ENCODE results near the gene POLD1.
"Not testable (repeated sequence)": the region's sequence is repeated elsewhere in the genome, so short reads cannot be mapped to it uniquely, and the experiment has no call there.

Gene POLD1

DNA sequence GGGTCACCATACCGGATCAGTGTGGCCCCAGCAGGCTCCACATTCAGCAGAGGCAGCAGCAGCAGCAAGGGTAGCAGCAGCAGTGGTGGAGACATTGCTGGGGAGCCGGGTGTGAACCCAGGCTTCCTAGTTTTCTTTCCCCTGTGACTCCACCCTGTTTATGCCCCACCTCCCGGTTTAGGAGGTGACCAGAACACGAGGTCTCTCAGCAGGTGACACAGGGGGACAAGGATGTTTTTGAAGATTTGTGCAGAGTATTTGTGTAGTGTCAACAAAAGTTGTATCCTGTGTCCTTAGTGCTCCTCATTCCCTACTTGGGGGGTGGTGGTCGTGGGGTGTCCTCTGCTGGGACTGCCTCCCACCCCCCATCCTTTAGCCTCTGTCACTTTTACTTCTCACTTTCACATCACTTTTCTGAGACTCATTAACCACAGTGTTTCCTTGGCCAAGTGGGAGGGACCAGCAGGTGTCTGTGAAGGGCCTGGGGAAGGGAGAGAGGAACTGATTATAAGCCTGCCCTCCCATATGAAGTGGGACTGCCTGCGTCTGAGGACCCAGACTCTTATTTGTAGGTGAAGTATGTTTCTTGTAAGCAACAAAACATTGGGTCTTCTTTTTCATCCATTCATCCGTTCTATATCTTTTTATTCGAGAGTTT lies 39.4 kb upstream of the POLD1 start:
- Histone ChIP-seq H3K9me3 (no peaks in the 10 kb centered on the region), H3K4me3 (ENCODE audit: low read depth in 1 of 2, low read length in 1 of 2) (no peak overlapping the region), H3K27me3 (no peaks in the 10 kb centered on the region), H3K4me1 (ENCODE audit: control insufficient read depth in 1 of 2, insufficient read depth in 1 of 2, low read depth in 1 of 2, low read length in 1 of 2) (no peaks in the 10 kb centered on the region), H3K27ac (no peak overlapping the region), H3K36me3 (no peaks in the 10 kb centered on the region)
- TF ChIP-seq, protein P1, sequence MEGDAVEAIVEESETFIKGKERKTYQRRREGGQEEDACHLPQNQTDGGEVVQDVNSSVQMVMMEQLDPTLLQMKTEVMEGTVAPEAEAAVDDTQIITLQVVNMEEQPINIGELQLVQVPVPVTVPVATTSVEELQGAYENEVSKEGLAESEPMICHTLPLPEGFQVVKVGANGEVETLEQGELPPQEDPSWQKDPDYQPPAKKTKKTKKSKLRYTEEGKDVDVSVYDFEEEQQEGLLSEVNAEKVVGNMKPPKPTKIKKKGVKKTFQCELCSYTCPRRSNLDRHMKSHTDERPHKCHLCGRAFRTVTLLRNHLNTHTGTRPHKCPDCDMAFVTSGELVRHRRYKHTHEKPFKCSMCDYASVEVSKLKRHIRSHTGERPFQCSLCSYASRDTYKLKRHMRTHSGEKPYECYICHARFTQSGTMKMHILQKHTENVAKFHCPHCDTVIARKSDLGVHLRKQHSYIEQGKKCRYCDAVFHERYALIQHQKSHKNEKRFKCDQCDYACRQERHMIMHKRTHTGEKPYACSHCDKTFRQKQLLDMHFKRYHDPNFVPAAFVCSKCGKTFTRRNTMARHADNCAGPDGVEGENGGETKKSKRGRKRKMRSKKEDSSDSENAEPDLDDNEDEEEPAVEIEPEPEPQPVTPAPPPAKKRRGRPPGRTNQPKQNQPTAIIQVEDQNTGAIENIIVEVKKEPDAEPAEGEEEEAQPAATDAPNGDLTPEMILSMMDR (IDR thresholded peaks at IDR 0.05), result no peak

GRCh38 chr19:50347089-50347581 lies 37.0 kb upstream of the POLD1 start:
- not testable (repeated sequence) for H3K4me1 ChIP-seq (ENCODE audit: control insufficient read depth in 1 of 2, insufficient read depth in 1 of 2, low read depth in 1 of 2, low read length in 1 of 2); H3K4me3 ChIP-seq (ENCODE audit: low read depth in 1 of 2, low read length in 1 of 2); H3K36me3 ChIP-seq; H3K27me3 ChIP-seq; H3K9me3 ChIP-seq; H3K27ac ChIP-seq

GRCh38 chr19:50349277-50350057 lies 34.7 kb upstream of the POLD1 start:
- H3K9me3 ChIP-seq, result no peaks in the 10 kb centered on the region
- H3K27ac ChIP-seq, result no peak overlapping the region
- TF ChIP-seq, protein P1 (IDR thresholded peaks at IDR 0.05), result no peak
- no peak overlapping the region for H3K4me3 ChIP-seq (ENCODE audit: low read depth in 1 of 2, low read length in 1 of 2)
- H3K4me1 ChIP-seq (ENCODE audit: control insufficient read depth in 1 of 2, insufficient read depth in 1 of 2, low read depth in 1 of 2, low read length in 1 of 2), result no peaks in the 10 kb centered on the region
- peaks cover 13% of the 10 kb centered on the region for H3K27me3 ChIP-seq
- no peaks in the 10 kb centered on the region for H3K36me3 ChIP-seq

- Histone ChIP-seq H3K36me3 (no peaks in the 10 kb centered on the region), H3K4me3 (ENCODE audit: low read depth in 1 of 2, low read length in 1 of 2) (no peak overlapping the region), H3K9me3 (no peaks in the 10 kb centered on the region), H3K27me3 (peaks cover 26% of the 10 kb centered on the region), H3K27ac (no peak overlapping the region), H3K4me1 (ENCODE audit: control insufficient read depth in 1 of 2, insufficient read depth in 1 of 2, low read depth in 1 of 2, low read length in 1 of 2) (no peaks in the 10 kb centered on the region)
- TF ChIP-seq, protein P1 (IDR thresholded peaks at IDR 0.05), result no peak
Observed at GRCh38 chr19:50352242-50352641, 31.9 kb upstream of the POLD1 start.

DNA sequence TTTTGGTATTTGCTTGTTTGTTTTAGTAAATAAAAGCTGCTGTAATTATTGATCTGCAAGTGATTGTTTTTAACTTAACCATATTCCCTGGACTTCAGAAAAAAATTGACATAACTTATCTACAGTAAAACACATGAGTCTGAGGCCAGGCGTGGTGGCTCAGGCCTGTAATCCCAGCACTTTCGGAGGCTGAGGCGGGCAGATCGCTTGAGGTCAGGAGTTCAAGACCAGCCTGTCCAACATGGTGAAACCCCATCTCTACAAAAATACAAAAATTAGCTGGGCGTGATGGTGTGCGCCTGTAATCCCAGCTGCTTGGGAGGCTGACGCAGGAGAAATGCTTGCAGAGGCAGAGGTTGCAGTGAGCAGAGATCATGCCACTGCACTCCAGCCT lies 30.7 kb upstream of the POLD1 start:
- not testable (repeated sequence) for H3K4me3 ChIP-seq (ENCODE audit: low read depth in 1 of 2, low read length in 1 of 2); H3K27ac ChIP-seq; H3K4me1 ChIP-seq (ENCODE audit: control insufficient read depth in 1 of 2, insufficient read depth in 1 of 2, low read depth in 1 of 2, low read length in 1 of 2); H3K9me3 ChIP-seq; H3K36me3 ChIP-seq
- peaks cover 39% of the 10 kb centered on the region for H3K27me3 ChIP-seq

GRCh38 chr19:50356691-50357177 lies 27.4 kb upstream of the POLD1 start:
- no peaks in the 10 kb centered on the region for H3K36me3 ChIP-seq
- H3K27me3 ChIP-seq, result peaks cover 35% of the 10 kb centered on the region
- H3K4me3 ChIP-seq (ENCODE audit: low read depth in 1 of 2, low read length in 1 of 2), result peak overlapping the region; percentile 60 to 71
- no peak overlapping the region for H3K27ac ChIP-seq
- no peaks in the 10 kb centered on the region for H3K9me3 ChIP-seq
- TF ChIP-seq, protein P1 (IDR thresholded peaks at IDR 0.05), result no peak
- peaks cover 3 to 9% of the 10 kb centered on the region in 2 experiments for H3K4me1 ChIP-seq (ENCODE audit: control insufficient read depth in 1 of 2, insufficient read depth in 1 of 2, low read depth in 1 of 2, low read length in 1 of 2)

Data from neutrophil (primary cell).